Tibial nerve (tissue), 4 donors: ENCODE measurements around the gene OR8B2.

Source experiments
- CTCF ChIP-seq, 5 experiments: fragments of 200-600 bp in 3 of 5; fragments of 450-650 bp in 2 of 5; sonication (generic) in 3 of 5; IDR thresholded peaks; one replicate each; pipeline ENCODE4 v1.5.1; 2016 to 2019; ENCODE audit warnings: antibody characterized with exemption in 5 of 5, mild to moderate bottlenecking in 3 of 5, moderate library complexity in 2 of 5
- EP300 ChIP-seq, 2 donors: sonication (generic); formaldehyde crosslinking; IDR thresholded peaks; one replicate each; pipeline ENCODE4 v1.6.1; 2017; ENCODE audit warnings: antibody characterized with exemption in 2 of 2, mild to moderate bottlenecking in 1 of 2
- POLR2A ChIP-seq, 2 donors: fragments of 450-650 bp; IDR thresholded peaks; one replicate each; pipeline ENCODE4 v1.6.1; 2017; ENCODE audit warnings: antibody characterized with exemption in 2 of 2, mild to moderate bottlenecking in 2 of 2, moderate library complexity in 2 of 2

- TF ChIP-seq CTCF (IDR thresholded peaks at IDR 0.05) (no peak), POLR2A (IDR thresholded peaks at IDR 0.05) (no peak), EP300 (IDR thresholded peaks at IDR 0.05) (no peak)
Measured at GRCh38 chr11:124394408-124394807, 10.1 kb upstream of the OR8B2 start.
